HG02840 (cell line): ENCODE results near the gene POLD3.
"Not testable (repeated sequence)": the region's sequence is repeated elsewhere in the genome, so short reads cannot be mapped to it uniquely, and the experiment has no call there.

Experiments used
- ATAC-seq: cut with Tn5 transposase; IDR thresholded peaks from one replicate; pipeline ENCODE4 v1.9.1; 2021; ENCODE audit warnings: mild to moderate bottlenecking, moderate library complexity, moderate number of reproducible peaks; ENCODE audit not compliant: unreplicated experiment, low FRiP score

The POLD3 gene

DNA sequence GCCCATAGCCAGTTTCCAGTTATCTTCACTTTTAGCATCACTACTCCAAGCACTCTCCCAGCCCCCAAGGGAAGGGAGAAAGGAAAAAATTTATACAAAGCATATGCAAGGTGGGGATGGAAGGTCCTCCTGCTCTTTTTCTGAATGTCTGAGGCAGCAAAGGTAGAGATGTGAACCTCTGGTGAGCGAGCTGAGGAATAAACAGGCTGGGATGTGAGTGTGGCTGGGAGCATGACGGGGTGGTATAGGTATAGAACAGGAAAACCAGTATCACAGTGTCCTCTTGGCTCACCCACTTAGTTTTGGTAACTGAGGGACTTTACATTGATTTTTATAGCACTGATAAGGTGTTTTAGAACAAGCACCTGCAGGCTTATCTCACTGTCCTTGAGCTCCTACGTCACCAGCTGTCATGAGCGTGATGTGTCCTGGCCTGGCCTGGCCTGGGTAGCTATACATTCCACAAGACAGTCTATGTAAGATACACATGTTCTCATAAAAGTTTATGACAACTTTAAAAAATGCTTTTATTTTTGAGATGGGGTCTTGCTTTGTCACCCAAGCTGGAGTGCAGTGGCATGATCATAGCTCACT is 10.3 kb upstream of the POLD3 start:
- ATAC-seq = no peak

DNA sequence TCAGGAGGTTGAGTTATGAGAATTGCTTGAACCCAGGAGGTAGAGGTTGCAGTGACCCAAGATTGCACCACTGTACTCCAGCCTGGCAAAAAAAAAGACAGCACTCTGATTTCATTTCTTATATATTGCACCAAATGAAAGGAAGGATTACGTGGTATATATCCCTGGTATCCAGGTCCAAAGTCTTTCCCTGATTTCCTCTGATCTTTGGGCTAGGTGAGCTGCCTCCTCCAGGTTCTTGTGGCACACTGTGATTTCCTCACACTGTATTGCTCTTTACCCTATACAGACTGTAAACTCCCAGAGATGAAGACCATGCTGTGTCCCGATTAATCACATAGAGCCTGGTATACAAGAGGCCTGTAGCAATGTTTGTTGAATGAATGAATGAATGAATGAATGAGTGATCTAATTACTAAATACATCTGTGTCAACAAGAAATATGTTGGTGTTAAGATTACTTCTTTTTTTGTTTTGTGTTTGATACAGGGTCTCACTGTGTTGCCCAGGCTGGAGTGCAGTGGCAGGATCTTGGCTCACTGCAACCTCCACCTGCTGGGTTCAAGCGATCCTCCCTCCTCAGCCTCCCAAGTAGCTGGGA is 9.3 kb upstream of the POLD3 start:
- ATAC-seq = no peak

DNA sequence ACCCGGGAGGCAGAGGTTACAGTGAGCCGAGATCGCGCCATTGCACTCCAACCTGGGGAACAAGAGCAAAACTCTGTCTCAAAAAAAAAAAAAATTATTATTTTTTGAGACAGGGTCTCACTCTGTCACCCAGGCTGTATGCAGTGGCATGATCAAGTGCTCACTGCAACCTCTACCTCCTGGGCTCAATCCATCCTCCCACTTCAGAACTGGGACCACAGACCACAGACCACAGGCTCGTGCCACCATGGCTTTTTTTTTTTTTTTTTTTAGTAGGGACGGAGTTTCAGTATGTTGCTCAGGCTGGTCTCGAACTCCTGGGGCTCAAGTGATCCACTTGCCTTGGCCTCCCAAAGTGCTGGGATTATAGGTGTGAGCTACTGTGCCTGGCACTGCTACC is 1.9 kb upstream of the POLD3 start:
- not testable (repeated sequence) for ATAC-seq

DNA sequence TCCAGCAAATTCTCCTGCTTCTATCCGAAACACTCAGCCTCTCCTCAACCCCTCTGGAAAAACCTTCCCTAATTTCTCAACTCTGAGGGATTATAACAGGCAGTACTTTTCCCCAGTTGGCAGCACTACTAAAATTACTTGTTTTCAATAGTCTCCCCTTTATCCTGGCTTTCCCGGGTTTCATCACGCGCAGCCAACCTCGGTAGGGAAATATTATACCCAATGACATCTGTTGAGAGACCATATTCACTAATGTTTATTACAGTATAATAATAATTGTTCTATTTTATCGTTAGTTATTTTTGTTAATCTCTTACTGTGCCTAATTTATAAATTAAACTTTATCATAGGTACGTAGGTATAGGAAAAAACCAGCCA is 330 bp upstream of the POLD3 start:
- no peak for ATAC-seq

DNA sequence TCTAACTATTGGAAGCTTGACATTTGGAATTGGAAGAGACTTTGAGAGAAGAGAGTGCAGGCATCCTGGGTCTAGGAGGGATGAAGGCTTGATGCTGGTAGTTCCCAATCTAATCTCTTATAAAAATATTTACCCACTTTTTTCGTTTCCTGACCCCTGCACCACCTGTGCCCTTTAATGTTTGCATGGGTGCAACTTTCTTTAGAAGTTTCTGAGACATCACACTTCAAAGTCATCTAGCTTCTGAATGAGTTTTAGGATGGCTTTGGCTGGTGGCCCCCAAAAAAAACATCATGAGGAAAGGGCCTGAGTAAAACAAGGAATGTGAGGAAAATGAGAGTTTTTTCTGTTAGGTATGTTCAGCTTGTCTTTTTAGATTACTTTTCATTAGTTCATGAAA is 1.1 kb downstream of the POLD3 start:
- ATAC-seq = no peak

DNA sequence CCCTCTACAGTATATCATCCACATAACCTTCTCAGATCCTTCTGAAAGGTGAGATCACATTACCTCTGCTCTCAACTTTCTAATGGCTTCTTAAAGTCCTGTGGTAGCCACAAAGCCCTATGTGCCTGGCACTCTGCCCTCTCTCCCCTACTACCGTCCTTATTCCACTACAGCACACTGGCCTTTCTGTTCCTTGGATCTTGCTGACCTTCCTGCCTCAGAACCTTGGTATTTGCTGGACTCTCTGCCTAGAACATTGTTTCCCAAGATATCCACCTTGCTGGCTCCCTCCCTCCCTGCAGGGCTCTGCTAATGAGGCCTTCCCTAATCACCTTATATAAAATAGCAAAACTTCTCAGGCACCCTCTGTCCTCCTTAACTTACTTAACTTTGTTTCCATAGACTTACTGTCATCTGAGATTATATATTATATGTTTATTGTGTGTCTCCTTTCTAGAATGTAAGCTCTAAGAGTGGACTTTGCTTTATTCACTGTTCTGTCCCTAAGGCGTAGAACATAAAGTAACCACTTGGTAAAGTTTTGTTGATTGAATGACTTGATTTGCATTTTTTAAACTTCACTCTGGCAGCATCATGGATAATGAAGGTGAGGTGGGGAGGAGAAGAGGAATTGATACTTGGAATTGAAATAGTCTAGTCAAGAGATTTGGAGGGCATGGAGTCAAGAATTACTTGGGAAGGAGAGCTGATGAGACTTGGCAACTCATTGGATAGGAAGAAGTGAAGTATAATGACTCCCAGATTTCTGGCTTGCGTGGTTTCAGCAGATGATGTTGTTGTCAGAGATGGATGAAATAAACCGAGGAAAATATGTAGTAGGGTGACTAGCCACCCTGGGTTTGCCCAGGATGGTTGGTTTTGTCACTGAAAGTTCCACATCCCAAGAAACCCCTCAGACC is 10.5 kb downstream of the POLD3 start:
- no peak for ATAC-seq

DNA sequence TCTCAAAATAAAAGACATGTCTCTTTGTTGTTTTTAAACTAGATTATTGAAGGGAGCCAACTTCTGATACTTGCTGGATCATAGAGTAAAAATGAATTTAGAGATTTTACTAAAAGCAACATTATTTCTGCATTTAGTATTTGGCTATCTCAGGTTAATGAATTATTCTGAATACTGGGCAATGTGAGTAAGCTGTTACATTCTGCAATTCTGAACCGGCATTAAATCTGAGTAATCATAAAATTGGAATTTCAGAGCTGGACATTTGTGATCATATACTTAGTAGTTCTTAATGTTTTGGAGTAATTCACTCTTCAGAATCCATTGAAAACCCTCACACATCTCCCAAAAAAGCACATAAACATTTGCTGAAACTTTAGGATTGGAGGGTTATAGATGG is 11.5 kb downstream of the POLD3 start:
- ATAC-seq = no peak

DNA sequence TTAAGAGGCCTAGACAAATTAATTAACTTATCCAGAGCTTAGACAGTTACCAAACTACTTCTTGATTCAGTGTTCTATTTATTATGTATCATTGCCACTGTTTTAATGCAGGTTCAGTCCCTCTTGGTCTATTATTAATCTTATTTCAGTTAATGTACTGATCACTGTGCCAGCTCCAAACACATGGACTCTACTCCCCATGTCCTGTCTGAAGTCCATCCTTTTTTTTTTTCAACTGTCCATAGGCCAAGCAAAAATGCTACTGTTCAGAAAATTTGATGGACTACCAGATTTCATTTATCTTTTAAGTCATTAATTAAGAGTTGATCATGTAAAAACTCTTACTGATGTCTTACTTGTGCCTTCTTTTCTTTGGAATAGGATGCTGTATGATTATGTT is 11.9 kb downstream of the POLD3 start:
- ATAC-seq = no peak

DNA sequence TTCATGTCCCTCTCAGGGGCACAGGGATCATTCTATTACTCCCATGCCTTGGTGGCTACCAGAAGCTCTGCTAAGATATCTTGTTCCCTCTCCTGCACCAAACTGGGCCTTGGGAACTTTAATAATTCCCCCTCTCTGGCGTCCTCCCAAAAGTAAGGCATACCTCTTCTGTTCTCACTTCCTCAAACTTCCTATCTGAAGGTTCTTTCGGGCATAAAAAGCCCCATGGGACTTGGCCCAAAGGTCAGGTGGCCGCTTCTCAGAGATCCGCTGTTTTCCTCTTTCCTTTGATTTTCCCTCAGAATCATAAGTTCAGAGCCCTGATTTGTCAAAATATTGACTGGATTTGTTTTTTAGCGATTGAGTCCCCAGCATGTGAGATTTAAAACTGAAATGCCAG is 13.0 kb downstream of the POLD3 start:
- ATAC-seq = no peak

DNA sequence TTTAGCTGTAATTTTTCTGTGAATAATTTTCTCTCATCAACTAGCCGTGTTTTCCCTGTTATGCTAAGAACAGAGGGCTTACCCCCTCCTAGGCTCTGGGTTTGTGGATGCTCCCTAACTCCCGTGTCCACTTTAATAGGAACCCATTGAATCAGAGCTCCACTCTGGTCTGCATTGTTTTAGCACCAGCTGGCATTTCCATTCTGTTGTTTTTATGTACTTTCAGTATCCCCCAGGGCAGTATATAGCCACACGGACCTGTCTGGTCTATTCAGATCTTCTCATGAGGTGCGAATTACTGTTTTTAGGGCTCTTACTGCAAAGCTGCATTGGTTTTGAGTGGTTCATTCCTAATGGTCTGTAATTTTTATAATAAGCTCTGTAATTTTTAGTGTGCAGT is 16.0 kb downstream of the POLD3 start:
- ATAC-seq = no peak

DNA sequence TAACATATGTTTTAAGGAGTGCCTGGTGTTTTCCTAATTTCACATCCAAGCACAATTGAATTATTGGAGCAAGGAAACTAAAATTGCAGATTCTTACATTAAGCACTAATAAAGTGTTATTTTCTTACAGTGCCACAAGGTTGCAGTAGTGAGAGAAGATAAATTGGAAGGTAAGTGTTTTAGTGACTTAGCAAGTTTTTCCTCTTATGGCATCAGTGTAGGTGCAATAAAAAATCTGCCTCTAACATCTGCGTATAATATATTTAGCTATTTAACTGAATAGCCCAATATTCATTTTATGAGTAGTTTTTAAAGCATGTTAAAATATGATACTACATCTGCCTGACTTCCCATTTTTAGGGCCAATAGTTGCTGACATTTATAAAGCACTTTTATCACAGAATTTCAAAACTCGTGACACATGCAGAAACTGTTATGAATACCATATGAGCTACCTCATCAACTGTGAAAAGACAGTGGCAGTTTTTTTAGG is 19.0 kb downstream of the POLD3 start:
- ATAC-seq = no peak

DNA sequence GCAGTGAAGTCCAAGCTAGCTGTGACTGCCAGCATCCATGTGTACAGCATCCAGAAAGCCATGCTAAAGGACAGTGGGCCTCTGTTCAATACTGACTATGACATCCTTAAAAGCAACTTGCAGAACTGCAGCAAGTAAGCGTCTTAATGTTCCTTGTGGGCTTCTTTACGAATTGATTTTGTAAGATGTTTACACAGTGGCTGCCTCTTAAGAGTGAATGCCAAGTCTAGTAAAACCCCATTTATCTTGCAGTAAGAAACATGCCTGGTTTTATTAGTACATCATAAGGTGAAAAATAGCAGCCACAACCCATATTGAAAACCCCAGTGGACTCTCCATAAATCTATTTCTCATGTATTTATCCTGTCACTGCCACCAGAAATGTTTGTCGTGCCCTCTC is 20.5 kb downstream of the POLD3 start:
- ATAC-seq = no peak

DNA sequence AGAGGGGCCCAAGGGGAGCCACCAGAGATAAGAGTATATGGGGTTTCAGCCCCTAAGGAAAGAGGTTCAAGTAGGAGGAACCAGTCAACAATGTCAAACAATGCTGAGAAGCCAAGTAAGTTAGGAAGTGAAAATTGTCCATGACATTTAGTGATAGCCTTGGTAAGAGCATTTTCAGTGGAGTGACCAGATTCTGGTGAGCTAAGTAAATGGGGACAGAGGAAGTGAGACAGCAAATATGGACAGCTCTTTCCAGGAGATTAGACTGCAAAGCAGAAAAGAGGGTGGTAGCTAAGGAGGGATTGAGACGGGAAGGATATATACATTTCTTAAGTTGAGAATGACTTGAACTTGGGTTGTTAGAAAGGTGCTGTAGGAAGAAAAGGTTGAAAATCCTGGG is 22.9 kb downstream of the POLD3 start:
- ATAC-seq = no peak

DNA sequence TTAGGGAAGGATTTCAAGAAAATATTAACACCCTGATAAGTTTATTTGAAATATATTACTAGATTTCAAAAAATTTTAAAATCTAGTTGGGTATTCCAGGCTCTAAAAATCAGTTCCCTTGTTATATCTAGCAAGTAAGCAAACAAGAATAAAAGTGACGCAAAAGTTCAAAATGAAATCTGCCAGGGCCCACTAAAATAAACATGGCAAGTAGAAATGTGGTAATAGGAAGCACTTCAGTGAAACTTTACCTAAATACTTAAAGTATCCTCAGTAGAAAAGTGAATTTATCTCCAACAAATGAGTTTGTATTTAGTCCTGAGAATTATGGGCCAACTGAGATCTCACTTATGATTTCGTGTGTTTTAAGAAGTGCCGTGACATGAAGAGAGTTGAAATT is 23.6 kb downstream of the POLD3 start:
- ATAC-seq = no peak

DNA sequence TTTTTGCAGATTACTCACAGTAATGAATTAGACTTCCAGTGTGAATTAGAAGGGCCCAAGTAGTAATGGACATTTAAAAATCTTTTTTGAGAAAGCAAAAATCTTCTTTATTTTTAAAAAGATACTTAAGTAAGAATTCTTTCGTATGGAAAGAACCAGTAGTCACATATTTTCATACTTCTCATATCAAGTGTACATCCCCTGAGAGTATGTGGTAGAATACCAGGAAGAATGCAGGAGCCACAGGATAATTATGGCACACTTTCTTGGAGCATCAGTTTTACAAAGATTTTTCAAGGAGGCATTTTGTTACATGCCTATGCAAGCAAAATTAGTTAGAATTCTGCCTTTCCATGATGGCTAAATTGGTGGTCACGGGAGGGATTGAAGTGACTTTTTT is 28.1 kb downstream of the POLD3 start:
- ATAC-seq = no peak

DNA sequence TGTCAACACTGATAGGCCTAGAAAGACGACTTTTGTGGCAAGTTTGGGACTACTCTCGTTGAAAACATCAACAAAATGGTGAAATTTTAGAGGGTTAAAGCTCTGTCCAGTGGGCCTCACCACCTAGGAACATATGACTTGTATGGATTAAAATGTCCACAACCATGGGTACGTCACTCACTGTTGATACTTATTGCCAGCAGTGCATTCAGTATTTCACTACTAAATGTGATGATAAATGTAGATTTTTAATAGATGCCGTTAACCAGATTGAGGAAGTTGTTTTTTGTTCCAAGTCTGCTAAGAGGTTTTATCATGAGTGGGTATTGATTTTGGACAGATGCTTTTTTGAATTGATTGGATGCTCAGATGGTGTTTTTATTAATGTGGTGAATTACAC is 33.7 kb downstream of the POLD3 start:
- no peak for ATAC-seq

DNA sequence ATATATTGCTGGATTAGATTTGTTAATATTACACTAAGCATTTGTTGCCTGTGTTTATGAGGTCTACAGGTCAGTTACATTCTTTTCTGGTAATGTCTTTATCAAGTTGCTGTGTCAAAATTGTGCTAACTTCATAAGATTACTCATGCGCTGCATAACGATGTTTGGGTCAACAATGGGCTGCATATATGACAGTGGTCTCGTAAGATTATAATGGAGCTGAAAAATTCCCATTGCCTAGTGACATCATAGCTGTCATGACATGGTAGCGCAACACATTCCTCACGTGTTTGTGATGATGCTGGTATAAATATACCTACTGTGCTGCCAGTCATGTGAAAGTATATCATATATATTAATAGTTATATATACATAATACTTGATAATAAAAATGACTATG is 34.2 kb downstream of the POLD3 start:
- no peak for ATAC-seq

DNA sequence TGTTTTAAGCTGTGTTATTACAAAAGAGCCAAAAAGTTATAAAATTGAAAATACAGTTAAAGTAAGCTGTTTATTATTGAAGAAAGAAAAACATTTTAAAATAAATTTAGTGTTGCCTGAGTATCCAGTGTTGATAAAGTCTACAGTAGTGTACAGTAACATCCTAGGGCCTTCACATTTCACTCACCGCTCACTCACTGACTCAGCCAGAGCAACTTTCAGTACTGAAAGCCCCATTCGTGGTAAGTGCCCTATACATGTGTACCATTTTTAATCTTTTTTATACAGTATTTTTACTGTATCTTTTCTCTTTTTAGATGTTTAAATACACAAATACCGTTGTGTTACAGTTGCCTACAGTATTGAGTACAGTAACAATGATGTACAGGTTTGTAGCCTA is 35.0 kb downstream of the POLD3 start:
- no peak for ATAC-seq

DNA sequence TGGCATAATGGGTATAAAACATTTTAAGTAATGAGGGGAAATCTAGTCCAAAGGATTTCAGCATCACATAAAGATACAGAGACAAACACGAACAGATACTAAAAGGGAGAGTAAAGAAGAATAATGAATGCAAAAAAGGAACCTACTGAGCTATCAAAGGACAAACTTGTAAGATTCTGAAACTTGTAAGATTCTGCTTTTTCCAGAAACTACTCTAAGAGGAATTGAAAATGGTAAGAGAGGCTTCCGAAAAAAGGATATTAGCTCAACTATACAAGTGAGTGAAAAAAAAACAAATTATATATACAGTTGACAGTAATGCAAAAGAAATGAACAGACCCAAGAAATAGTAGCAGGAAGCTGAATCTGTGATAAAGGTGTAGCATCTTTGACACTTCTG is 37.7 kb downstream of the POLD3 start:
- no peak for ATAC-seq

DNA sequence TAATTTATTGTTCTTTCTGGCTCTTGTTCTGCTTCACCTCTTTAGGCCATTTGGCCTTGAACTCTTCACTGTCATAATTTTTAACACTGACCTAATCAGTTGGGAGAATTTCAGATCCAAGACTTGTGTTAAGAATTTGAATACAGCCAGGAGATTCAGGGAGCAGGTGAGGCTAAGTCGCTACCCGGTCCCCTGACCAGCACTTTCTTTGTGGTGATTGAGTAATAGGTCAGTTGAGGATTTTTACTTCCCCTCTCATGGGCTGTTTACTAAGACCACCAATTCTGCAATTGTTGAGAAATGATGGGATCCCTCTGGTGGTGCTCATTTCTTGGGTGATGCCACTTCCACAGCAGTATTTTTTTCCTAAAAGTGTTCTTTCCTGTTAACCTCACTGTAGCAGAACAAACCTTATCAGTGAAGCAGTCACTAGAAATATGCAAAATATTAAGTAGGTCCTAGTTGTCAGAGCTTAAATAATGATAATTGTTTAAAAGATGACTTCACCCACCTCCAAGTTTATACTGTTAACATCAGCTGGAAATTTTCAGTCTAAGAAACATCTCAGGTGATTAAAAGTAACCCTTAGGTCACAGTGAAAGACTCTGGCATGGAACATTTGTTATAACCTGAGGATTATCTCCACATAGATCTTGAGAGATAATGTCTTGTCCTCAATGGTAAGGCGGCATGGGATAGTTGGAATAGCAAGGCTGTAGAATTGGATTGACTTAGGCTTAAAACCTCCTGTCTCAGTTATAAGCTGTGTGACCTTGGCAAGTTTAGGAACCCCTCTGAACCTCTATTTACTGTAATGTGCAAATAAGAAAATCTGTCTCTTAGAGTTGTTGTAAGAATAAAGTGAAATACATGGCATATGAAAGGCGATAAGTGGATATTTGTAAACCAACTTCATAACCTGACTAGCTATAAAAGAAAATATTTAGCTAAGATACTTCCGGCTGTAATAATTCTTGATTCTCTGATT is 41.3 kb downstream of the POLD3 start:
- ATAC-seq = no peak

DNA sequence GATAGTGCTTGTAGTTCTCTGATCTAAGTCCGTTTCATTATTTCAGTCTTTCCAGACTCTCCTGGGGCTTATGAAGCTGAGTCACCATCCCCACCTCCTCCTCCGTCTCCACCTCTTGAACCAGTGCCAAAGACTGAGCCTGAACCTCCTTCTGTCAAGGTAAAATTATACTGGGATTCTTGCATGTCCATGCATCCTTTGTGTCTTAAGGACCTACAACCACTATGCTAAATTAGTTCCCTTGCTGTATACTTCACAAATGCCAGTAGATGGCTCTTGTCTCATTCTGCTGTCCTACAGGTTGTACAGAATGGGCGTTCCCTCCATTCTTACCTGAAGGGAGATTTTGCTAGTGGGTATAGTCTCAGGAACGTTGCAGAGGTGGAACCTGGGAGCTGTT is 42.2 kb downstream of the POLD3 start:
- no peak for ATAC-seq
